ENCODE results near the gene GNAI3.

- no peak for TF ChIP-seq EZH2phosphoT487 (IDR thresholded peaks at IDR 0.05; ENCODE audit: insufficient read depth, low read depth)
- no peak for TF ChIP-seq EZH2 (IDR thresholded peaks at IDR 0.05; ENCODE audit: insufficient read depth, poor library complexity, severe bottlenecking)
Measured at GRCh38 chr1:109521002-109521951, 27.1 kb upstream of the GNAI3 start.

Measured in GM23248 (cell line).